Mammary epithelial cell (primary cell): ENCODE data around the gene HEBP1.

Source experiments
- EZH2 ChIP-seq: IDR thresholded peaks from 2 replicates; pipeline ENCODE4 v1.6.1; 2012; ENCODE audit warnings: low read length, inconsistent platforms, borderline replicate concordance
- TF ChIP-seq, protein P1 (sequence below), 2 donors: IDR thresholded peaks in 1 of 2; conservative IDR thresholded peaks in 1 of 2; 2 replicates each; pipeline ENCODE4 v1.5.1; 2011 to 2012; ENCODE audit warnings: inconsistent platforms in 2 of 2, low read length in 2 of 2, mild to moderate bottlenecking in 2 of 2, control low read depth in 1 of 2, low read depth in 1 of 2; ENCODE audit not compliant: insufficient read depth in 1 of 2; ENCODE audit errors: extremely low read depth in 1 of 2

DNA sequence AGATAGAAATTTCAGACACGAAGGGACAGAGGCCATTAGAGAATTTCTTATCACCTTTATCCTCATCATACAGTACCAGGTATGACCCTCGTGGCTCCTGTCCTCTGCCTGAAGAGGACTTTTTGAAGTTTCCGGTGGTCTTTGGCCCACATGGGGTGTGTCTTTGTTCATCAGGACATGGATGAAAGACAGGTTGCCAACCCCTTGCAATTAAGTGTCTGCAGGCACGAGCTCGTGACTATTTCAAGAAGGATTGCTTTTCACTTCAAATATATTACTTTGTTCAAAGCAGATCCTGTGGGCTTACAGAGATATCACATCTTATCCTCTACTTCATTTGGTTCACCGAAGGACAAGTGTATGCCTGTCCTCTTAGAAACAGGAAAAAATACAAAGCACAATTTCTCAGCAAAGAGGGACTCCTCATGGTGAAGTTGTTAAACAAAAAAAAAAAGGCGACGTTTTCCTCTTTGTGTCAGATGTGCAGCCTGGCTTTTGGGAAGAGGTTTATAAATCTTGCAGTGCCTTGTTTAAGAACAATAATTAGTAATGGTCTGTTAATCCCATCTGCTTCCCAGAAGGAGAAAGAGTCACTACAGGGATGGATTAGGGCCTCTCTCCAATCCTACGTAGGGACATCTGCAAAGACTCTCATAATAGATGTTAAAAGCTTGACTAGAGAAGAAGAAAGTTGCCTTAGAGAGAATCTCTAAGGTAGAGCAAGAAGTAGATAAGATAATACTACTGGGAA, 30.7 kb upstream of the HEBP1 start:
- TF ChIP-seq, protein P1, sequence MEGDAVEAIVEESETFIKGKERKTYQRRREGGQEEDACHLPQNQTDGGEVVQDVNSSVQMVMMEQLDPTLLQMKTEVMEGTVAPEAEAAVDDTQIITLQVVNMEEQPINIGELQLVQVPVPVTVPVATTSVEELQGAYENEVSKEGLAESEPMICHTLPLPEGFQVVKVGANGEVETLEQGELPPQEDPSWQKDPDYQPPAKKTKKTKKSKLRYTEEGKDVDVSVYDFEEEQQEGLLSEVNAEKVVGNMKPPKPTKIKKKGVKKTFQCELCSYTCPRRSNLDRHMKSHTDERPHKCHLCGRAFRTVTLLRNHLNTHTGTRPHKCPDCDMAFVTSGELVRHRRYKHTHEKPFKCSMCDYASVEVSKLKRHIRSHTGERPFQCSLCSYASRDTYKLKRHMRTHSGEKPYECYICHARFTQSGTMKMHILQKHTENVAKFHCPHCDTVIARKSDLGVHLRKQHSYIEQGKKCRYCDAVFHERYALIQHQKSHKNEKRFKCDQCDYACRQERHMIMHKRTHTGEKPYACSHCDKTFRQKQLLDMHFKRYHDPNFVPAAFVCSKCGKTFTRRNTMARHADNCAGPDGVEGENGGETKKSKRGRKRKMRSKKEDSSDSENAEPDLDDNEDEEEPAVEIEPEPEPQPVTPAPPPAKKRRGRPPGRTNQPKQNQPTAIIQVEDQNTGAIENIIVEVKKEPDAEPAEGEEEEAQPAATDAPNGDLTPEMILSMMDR (conservative IDR thresholded peaks at IDR 0.05 in 1 of 2, IDR thresholded peaks at IDR 0.05 in 1 of 2; ENCODE audit: extremely low read depth in 1 of 2, insufficient read depth in 1 of 2, low read depth in 1 of 2, low read length in 2 of 2): no peak
- TF ChIP-seq EZH2: no peak
